GM10847 (cell line): Measurements from ENCODE around the gene CFAP20DC.

Experiments
- POLR2A ChIP-seq: IDR thresholded peaks from 2 replicates; pipeline ENCODE4 v1.6.1; 2011; ENCODE audit not compliant: insufficient read length; ENCODE audit errors: extremely low read depth

CFAP20DC gene

DNA sequence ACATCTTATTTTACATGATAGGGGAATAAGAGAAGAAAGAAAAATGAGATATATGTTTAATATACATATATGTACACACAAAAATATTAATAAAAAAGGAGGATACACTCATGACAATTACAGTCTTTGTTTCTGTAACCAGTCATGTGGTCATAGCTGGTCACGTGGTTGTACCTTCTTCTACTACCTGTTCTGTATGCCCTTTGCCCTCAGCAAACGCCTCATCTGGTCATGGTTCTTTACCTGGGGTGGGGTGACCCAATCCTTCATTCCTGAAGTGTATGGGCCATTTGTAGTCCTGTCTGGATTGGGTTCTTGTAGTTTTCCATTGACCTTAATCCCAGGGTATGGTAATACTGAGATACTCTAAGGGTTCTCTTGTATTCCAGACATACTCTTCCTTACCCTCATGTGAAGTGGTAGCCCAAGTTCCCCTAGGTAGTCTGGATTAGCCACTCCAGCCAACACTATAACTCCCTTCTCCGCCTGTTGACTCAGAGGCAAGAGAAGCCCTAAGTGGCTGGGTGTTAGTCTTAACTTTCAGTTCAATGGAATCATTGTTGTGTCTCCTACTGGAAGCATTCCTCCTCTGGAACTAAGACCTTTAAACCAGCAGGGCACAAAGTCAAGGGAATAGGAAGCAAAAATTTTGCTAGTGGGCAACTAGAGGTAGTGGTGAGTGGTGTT, 336.0 kb downstream of the CFAP20DC start:
- no peak for TF ChIP-seq POLR2A

GRCh38 chr3:58711871-58712270, 338.0 kb downstream of the CFAP20DC start:
- no peak for TF ChIP-seq POLR2A

DNA sequence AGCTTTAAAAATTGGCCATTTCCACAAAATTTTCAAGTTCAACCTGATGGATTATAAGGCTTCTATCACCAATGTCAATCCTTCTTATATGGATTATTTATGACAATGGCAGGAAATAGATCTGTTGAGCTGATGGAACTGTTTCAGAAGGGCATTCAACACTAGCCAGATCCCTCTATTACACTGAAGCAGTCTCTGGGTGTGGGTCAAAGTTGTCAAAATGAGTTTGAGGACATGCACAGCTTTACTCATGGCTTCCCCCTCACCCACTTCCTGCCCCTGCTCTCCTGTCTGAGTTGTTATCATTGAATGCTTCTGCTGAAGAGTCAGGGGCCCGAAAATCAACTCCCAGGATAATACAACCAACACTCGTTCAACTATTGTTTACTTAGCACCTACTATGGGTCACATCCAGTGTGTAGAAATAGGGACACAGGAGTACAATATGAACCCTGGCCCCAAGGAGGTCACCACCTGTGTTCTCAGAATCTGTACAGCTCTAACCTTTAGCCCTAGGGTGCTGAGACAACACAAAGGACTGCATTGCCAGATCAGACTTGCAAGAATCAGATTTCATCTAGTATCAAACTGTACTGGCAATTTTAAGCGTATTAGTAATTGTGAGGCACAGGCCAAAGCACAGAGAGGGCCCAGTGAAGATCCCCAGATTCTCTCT, 341.6 kb downstream of the CFAP20DC start:
- no peak for TF ChIP-seq POLR2A

GRCh38 chr3:58707390-58707930, 342.4 kb downstream of the CFAP20DC start:
- no peak for TF ChIP-seq POLR2A

DNA sequence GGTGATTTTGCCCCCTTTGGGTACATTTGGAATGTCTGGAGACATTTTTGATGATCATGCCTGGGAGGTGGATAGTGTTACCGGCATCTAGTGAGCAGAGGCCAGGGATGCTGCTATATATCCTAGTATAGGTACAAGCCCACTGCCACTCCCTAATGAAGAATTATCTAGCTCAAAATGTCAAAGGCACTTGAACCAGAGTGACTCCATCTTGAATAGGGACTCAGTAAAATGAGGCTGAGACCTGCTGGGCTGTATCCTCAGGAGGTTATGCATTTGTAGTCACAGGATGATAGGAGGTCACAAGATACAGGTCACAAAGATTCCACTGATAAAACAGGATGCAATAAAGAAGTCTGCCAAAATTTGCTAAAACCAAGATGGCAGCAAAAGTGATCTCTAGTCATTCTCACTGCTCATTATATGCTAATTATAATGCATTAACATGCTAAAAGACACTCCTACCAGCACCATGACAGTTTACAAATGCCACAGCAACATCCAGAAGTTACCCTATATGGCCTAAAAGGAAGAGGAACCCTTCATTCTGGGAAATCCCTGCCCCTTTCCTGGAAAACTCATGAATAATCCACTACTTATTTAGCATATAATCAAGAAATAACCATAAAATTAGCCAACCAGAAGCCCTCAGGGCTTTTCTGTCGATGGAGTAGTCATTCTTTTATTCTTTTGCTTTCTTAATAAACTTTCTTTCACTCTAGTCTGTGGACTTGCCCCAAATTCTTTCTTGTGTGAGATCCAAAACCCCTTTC, 343.2 kb downstream of the CFAP20DC start:
- no peak for TF ChIP-seq POLR2A

DNA sequence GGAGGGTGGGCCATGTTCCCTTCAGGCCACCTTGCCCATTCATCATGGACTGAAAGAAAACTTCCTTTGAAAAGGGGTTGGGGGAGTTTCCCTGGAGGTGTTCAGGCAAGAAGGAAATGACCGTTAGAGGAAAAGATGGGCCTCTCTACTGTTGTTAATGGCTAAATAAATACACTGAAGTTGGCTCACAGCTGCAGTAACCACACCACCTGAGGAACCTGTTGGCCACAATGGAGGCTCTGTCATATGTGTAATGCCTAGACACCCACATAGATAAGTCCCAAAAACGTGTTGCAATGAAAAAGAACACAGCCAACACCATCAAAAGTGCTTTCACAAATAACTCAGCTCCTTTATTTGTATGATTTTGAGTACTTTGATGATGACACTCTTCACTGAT, 345.1 kb downstream of the CFAP20DC start:
- TF ChIP-seq POLR2A, result no peak

DNA sequence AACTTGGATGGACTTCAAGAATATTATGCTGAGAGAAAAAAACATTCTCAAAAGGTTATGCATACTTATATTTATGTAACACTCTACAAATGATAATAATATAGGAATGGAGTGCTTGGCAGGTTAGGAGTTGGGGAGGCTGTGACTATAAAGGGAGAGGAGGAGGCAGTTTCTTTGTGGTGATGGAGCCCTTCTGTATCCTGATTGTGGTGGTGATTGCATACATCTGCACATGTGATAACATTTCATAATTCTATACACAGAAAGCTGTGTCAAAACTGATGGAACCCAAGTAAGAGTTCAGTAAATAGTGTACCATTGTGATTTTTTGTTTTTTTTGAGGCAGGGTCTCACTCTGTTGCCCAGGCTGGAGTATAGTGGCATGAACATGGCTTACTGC, 351.6 kb downstream of the CFAP20DC start:
- no peak for TF ChIP-seq POLR2A

DNA sequence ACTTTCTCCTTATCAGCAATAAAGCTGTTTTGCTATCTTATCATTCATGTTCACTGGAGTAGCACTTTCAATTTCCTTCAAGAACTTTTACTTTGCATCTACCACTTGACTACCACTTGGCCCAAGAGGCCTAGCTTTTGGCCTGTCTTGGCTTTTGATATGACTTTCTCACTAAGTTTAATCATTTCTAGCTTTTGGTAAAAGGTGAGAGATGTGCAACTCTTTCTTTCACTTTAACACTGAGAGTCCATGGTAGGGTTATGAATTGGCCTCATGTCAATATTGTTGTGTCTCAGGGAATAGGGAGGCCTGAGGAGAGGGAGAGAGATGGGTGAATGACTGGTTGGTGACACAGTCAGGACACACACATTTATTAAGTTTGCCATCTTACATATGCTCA, 352.3 kb downstream of the CFAP20DC start:
- TF ChIP-seq POLR2A, result no peak

- TF ChIP-seq POLR2A, result no peak
These were observed 353.7 kb downstream of the CFAP20DC start for GRCh38 chr3:58696093-58696492.

- no peak for TF ChIP-seq POLR2A
These were observed 355.6 kb downstream of the CFAP20DC start for GRCh38 chr3:58693940-58694850.

DNA sequence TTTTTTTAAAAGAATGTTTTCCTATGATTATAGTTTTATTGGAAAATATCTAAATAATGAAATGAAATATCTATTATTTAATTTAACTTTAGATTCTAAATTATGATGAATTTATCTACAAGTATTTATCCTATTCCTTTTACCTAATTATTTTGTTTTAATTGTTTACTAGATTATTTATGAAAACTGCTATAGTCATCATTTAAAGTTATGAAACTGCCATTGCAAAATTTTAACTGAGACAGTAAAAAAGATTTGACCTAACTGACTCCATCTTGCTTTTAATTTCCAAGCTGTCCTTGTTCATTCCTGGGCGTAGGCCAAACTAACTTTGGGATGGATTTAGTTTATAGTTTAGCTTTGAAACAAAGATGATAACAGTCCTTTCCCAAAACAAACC, 357.3 kb downstream of the CFAP20DC start:
- no peak for TF ChIP-seq POLR2A
